DND-41 (cell line): ENCODE data around the gene KRCC1.

Experiments used
- CTCF ChIP-seq: IDR thresholded peaks from 2 replicates; pipeline ENCODE4 v1.5.1; 2012; ENCODE audit warnings: borderline replicate concordance, low read length, moderate library complexity, mild to moderate bottlenecking; ENCODE audit not compliant: poor library complexity, severe bottlenecking; ENCODE audit errors: extremely low read depth
- EZH2 ChIP-seq: IDR thresholded peaks from 3 replicates; pipeline ENCODE4 v1.6.1; 2012; ENCODE audit warnings: borderline replicate concordance, low read depth, mild to moderate bottlenecking, moderate library complexity, low read length, inconsistent platforms; ENCODE audit not compliant: severe bottlenecking

DNA sequence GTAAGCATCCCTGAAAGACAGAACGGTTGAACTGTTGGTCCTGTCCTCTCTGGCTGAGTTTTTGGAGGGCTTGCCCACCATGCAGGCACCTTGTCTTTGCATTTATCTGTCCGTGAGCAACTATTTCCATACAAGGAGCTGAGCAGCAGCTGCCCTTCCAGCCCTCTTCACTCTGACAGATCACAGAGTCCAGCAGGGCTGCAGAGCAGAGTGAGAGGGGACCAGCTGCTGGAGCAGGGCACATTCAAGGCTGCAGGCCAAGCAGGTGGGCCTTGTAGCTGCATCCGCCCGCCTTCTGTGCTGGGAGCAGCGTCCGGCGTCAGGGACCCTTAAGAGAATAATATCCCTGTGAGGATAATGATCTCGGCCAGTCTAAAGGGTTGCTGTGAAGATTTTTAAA lies 21.5 kb upstream of the KRCC1 start:
- no peak for TF ChIP-seq CTCF
- TF ChIP-seq EZH2, result no peak
